Esophagus muscularis mucosa (tissue), 2 donors: Measurements from ENCODE around the gene IFNLR1.

Source experiments
- POLR2A ChIP-seq: fragments of 450-650 bp; IDR thresholded peaks from one replicate; pipeline ENCODE4 v1.6.1; 2017; ENCODE audit warnings: antibody characterized with exemption, moderate library complexity, mild to moderate bottlenecking, low read depth
- POLR2AphosphoS5 ChIP-seq, 2 donors: sonication (generic); formaldehyde crosslinking; IDR thresholded peaks; one replicate each; pipeline ENCODE4 v1.6.1; 2017; ENCODE audit warnings: antibody characterized with exemption in 2 of 2

- TF ChIP-seq POLR2AphosphoS5 (IDR thresholded peaks at IDR 0.05) (no peak), POLR2A (no peak)
Measured at GRCh38 chr1:24127801-24128363, 59.2 kb downstream of the IFNLR1 start.
